HG02763 (cell line): Measurements from ENCODE around the gene SSH2.
"Not testable (repeated sequence)": the region's sequence is repeated elsewhere in the genome, so short reads cannot be mapped to it uniquely, and the experiment has no call there.

ENCODE experiments used
- ATAC-seq: cut with Tn5 transposase; IDR thresholded peaks from one replicate; pipeline ENCODE4 v1.9.1; 2021; ENCODE audit warnings: mild to moderate bottlenecking, moderate library complexity; ENCODE audit not compliant: unreplicated experiment

The SSH2 gene

GRCh38 chr17:29881256-29881655 is 48.8 kb downstream of the SSH2 start:
- no peak for ATAC-seq

GRCh38 chr17:29880031-29880430 is 50.0 kb downstream of the SSH2 start:
- ATAC-seq = no peak

DNA sequence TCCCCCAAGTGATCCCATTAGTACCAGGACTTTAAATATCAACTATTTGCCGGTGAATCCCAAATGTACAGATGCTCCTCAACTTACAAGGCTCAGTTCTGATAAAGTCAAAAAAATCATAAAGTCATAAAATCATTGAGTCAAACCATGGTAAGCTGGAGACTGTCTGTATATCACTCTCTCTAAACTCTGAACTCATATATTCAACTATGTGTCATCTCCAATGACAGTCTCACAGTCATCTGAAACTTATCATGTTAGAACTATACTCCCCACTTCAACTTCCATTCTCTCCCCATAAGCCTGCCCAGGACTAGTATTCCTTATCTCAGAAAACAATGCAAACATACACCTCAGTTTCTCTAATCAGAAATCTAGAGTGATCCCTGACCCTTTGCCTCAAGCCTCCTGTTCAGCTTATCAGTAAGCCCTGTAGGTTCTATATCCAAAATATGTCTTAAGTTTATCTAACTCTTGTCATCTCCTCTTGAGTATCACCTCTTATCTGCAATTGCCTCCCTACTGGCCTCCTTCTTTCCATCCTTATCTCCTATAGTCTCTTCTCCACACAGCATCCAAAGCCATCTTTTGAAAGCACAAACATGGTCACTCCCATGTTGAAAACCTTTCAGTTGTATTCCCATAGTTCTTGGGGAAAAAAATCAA is 55.0 kb downstream of the SSH2 start:
- no peak for ATAC-seq

GRCh38 chr17:29874358-29874757 is 55.7 kb downstream of the SSH2 start:
- not testable (repeated sequence) for ATAC-seq

GRCh38 chr17:29873476-29873875 is 56.6 kb downstream of the SSH2 start:
- no peak for ATAC-seq

DNA sequence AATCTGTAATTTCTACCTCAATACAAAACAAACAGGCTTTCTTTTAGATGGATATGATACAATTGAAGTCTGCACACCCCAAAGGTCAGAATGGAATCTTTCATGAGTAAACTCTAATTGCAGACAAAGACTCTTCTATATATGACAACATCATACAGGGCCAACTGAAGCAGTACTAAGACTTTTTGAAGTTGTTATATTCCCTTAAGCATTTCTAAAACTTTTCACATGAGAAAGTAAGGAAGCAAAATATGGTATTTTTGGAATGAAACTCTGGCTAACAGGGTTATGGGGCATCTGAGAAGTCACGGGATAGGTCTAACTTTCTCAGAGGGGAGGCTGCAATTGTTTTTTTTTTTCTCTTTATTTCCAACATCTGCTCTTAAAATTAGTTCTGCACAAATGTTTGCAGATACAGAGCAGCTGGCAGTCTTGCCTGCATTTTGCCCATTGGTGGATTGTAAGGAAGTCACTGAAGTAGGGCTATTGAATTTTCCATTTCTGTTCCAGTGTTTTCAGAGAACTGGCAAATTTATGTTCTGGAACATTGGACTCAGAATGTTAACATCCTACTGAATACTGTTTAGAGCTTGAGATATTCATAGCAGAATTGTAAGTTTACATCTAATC is 59.1 kb downstream of the SSH2 start:
- ATAC-seq = no peak

DNA sequence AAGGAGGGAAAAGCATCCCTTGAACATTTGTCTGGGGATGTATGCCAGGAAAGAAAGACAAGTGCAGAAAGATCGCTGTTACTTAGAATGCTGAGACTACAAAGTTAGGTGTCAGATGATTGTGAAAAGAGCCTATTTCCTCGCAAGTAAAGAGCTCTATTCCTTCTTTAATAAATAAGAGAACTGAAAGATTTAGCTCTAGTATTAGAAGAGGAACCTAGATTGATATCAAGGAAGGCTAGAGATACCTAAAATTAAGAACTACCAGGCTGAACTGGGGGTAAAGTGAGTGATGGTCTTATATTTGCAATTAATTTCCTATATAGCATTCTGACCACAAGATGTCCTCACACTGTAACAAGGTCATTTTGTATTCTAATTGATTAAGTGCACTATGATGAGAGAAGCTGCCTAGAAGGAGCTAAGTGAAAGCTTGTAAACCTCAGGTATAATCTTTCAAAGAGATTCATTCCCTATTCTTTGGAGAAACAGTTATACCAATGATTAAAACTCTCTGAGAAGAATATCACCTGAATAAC is 62.3 kb downstream of the SSH2 start:
- no peak for ATAC-seq

GRCh38 chr17:29866746-29867404 is 63.2 kb downstream of the SSH2 start:
- ATAC-seq = no peak

GRCh38 chr17:29864615-29865014 is 65.4 kb downstream of the SSH2 start:
- no peak for ATAC-seq

GRCh38 chr17:29864123-29864522 is 65.9 kb downstream of the SSH2 start:
- ATAC-seq = not testable (repeated sequence)

DNA sequence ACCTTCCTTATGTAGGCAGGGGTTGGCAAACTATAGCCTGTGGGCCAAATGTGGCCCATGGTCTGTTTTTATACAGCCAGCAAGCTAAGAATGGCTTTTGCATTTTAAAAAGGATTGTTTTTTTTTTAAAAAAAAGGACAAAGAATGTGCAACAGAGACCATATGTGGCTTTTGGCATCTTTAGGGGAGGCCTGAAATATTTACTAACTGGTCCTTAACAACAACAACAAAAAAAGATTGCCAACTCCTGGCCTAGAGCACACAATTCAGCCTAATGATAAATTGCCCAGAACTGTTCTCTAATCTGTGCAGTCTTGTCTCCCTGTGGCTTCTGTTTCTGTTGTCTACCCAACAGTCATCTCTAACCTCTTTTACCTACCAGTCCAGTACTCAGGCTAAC is 67.1 kb downstream of the SSH2 start:
- no peak for ATAC-seq

- ATAC-seq = no peak
These were observed 67.9 kb downstream of the SSH2 start for GRCh38 chr17:29862127-29862526.

GRCh38 chr17:29859445-29859844 is 70.6 kb downstream of the SSH2 start:
- not testable (repeated sequence) for ATAC-seq

DNA sequence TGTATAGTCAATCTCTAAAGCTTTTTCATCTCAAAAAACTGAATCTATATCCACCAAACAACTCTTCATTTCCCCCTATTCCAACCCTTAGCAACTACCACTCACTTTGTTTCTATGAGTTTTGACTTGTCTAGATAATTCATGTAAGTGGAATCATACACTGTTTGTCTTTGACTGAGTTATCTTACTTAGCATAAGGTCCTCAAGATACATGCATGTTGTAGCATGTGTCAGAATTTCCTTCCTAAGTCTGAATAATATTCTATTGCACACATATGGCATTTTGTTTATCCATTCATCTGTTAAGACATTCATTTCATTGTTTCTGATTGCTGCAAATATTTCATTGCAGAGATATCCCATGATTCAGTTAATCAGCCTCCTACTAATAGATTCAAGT is 72.2 kb downstream of the SSH2 start:
- ATAC-seq = no peak

GRCh38 chr17:29857105-29857504 is 72.9 kb downstream of the SSH2 start:
- not testable (repeated sequence) for ATAC-seq

DNA sequence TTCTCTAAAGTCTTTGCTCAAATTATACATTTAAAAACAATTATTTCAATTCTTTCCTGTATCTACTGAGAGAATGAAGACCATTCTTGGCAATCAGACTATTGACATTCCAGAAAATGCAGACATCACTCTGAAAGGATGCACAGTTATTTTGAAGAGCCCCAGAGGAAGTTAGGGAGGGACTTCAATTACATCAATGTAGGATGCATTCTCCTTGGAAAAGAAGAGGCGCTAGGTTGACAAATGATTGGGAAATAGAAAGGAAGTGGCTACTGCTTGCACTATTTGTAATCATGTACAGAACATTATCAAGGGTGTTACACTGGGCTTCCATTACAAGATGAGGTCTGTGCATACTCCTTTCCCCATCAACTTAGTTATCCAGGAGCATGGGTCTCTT is 74.3 kb downstream of the SSH2 start:
- no peak for ATAC-seq

DNA sequence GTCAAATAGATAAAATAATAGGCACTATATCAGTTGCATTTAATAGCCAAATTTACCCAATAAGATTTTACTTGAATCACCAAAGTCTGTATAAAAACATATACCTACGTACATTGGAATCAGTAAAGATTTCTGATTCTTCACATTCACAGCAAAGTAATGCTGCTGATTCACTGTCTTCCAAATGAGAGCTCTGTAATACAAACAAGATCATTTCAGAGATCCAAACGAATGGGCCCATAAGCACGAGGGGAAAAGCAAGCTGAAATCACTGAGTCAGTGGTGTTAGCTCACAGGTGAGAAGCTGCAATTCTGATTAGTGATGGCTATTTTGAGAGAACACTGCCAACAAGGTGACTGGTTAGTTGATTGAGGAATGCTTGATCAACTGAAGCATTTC is 81.3 kb downstream of the SSH2 start:
- no peak for ATAC-seq

- no peak for ATAC-seq
These were observed 82.3 kb downstream of the SSH2 start for GRCh38 chr17:29847527-29848400.

DNA sequence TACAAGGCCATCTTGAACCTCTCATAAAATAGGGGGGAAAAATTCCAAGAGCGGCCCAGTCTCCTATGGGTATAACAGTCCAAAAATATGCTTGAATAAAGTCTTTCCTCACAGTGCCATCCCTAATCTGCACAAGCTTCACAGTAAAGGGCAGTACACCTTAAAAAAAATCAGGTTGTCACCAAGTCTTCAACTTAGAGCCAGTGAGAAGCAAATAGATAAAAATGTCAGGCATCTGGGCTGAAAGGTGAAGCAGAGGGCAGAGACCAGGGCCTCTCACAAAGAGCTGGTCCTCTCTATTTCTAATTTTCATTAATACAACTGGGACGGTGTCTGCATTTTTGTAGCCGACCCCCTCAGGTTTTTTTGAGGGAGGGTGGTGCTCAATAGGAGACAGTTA is 82.9 kb downstream of the SSH2 start:
- ATAC-seq = no peak

- ATAC-seq = no peak
These were observed 83.7 kb downstream of the SSH2 start for GRCh38 chr17:29846298-29846697.
